K562 (cell line): ENCODE data around the gene PRKG1. TPM values are rescaled to one million over a fixed set of nuclear protein-coding genes. Genes with fewer than 3 reads are reported as not detected.

Source experiments
- COPS2 ChIP-seq: fragments of 450-650 bp; conservative IDR thresholded peaks from 2 replicates; pipeline ENCODE4 v1.6.1; 2016; ENCODE audit warnings: mild to moderate bottlenecking, moderate library complexity
- GABPB1 ChIP-seq: sonication (generic); formaldehyde crosslinking; IDR thresholded peaks from 2 replicates; pipeline ENCODE4 v1.8.0; 2022; ENCODE audit warnings: mild to moderate bottlenecking, missing genetic modification reagents
- KAT7 ChIP-seq: sonication (generic); formaldehyde crosslinking; IDR thresholded peaks from 2 replicates; pipeline ENCODE4 v1.8.0; 2022; ENCODE audit warnings: missing genetic modification reagents, mild to moderate bottlenecking, borderline replicate concordance
- POLR3A ChIP-seq: IDR thresholded peaks from 2 replicates; pipeline ENCODE4 v1.6.1; 2011; ENCODE audit warnings: borderline replicate concordance, mild to moderate bottlenecking, moderate library complexity; ENCODE audit not compliant: insufficient read length, insufficient read depth; ENCODE audit errors: extremely low read depth
- SIRT6 ChIP-seq: IDR thresholded peaks from one replicate; pipeline ENCODE4 v1.6.1; 2012; ENCODE audit warnings: low read depth, mild to moderate bottlenecking, control low read depth, inconsistent platforms, low read length, moderate library complexity
- SRSF7 ChIP-seq: fragments of 200-400 bp; formaldehyde crosslinking; optimal IDR thresholded peaks from 2 replicates; pipeline ENCODE3; 2017; ENCODE audit warnings: mild to moderate bottlenecking, low read depth, low read length
- YY1 ChIP-seq, 3 experiments: IDR thresholded peaks; 2 replicates each; pipeline ENCODE4 v1.6.1; 2011; ENCODE audit warnings: low read length in 2 of 3, mild to moderate bottlenecking in 2 of 3, moderate library complexity in 2 of 3, borderline replicate concordance in 1 of 3, control low read depth in 1 of 3, low read depth in 1 of 3; ENCODE audit not compliant: insufficient read depth in 3 of 3, insufficient replicate concordance in 2 of 3, control insufficient read depth in 1 of 3, insufficient read length in 1 of 3; ENCODE audit errors: extremely low read depth in 1 of 3
- ZNF551 ChIP-seq: fragments of 250-450 bp; sonication (Bioruptor Pico); IDR thresholded peaks from 2 replicates; pipeline ENCODE4 v1.5.0; 2021; ENCODE audit warnings: mild to moderate bottlenecking, moderate library complexity
- ZNF695 ChIP-seq: fragments of 450-650 bp; formaldehyde crosslinking; IDR thresholded peaks from 2 replicates; pipeline ENCODE4 v1.4.0; 2020; ENCODE audit warnings: mild to moderate bottlenecking, moderate library complexity
- ZNF75A ChIP-seq: fragments of 450-650 bp; formaldehyde crosslinking; IDR thresholded peaks from 2 replicates; pipeline ENCODE4 v1.4.0; 2020; ENCODE audit warnings: mild to moderate bottlenecking
- polyA plus RNA-seq, 8 experiments: library from polyadenylated mRNA; depleted of rRNA in 4 of 8; stranded (reverse) in 5 of 8; unstranded in 3 of 8; fragments of >200 nt; fragmentation: Nextera tagmentation in 2 of 8; fragmentation: Illumina TruSeq in 1 of 8; extraction: Ambion mirVana in 2 of 8; extraction: Trizol in 1 of 8; gene quantifications; 2 replicates each; pipeline versions ENCODE4 v1.2.1 to v1.2.3, GENCODE V29; 2011 to 2014; ENCODE audit warnings: inconsistent platforms in 1 of 8, missing spikeins in 1 of 8
- total RNA-seq, 7 experiments: library from RNA; depleted of rRNA in 6 of 7; stranded (reverse); fragments of >200 nt in 6 of 7; fragmentation: Illumina TruSeq in 2 of 7; extraction: Trizol in 2 of 7; gene quantifications; 2 replicates each; pipeline versions ENCODE4 v1.2.1 to v1.2.3, GENCODE V29; 2011 to 2021; ENCODE audit warnings: low replicate concordance in 1 of 7
- TF ChIP-seq, protein P1 (sequence below): sonication (generic); formaldehyde crosslinking; IDR thresholded peaks from 2 replicates; pipeline ENCODE4 v1.8.0; 2022; ENCODE audit warnings: mild to moderate bottlenecking, missing genetic modification reagents
- TF ChIP-seq, protein P2 (sequence below): sonication (generic); formaldehyde crosslinking; IDR thresholded peaks from 2 replicates; pipeline ENCODE4 v1.8.1; 2023; ENCODE audit warnings: mild to moderate bottlenecking, missing genetic modification reagents, moderate library complexity

PRKG1 gene
- total and polyA plus RNA-seq, 9 of the 15 experiments (the other 6 are each of a cell fraction or from before 2014, with no cell fraction given) = 0.22 TPM; not detected in 8

GRCh38 chr10:51897560-51897959 is 823.3 kb downstream of the PRKG1 start (continued):
- TF ChIP-seq YY1 (IDR thresholded peaks at IDR 0.05; ENCODE audit: borderline replicate concordance in 1 of 3, control insufficient read depth in 1 of 3, extremely low read depth in 1 of 3, insufficient read depth in 3 of 3, insufficient read length in 1 of 3, insufficient replicate concordance in 2 of 3, low read depth in 1 of 3, low read length in 2 of 3) (no peak), ZNF695 (CRISPR knock-in tag) (no peak), KAT7 (no peak), SRSF7 (no peak), SIRT6 (no peak), ZNF551 (no peak), GABPB1 (CRISPR knock-in tag) (no peak), COPS2 (no peak), POLR3A (no peak), ZNF75A (CRISPR knock-in tag) (no peak)
- TF ChIP-seq, protein P1, sequence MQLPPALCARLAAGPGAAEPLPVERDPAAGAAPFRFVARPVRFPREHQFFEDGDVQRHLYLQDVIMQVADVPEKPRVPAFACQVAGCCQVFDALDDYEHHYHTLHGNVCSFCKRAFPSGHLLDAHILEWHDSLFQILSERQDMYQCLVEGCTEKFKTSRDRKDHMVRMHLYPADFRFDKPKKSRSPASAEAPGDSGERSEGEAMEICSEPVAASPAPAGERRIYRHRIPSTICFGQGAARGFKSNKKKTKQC (CRISPR knock-in tag) = no peak
- TF ChIP-seq, protein P2, sequence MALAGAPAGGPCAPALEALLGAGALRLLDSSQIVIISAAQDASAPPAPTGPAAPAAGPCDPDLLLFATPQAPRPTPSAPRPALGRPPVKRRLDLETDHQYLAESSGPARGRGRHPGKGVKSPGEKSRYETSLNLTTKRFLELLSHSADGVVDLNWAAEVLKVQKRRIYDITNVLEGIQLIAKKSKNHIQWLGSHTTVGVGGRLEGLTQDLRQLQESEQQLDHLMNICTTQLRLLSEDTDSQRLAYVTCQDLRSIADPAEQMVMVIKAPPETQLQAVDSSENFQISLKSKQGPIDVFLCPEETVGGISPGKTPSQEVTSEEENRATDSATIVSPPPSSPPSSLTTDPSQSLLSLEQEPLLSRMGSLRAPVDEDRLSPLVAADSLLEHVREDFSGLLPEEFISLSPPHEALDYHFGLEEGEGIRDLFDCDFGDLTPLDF (CRISPR knock-in tag) = no peak
